ENCODE data around the gene LGALS8. TPM values are rescaled to one million over a fixed set of nuclear protein-coding genes. Genes with fewer than 3 reads are reported as not detected.

LGALS8 gene
- total and polyA plus RNA-seq, 8 donors = 18.5 to 55.1 (median 27.2) TPM

GRCh38 chr1:236508593-236509027, 15.2 kb upstream of the LGALS8 start:
- Histone ChIP-seq H3K4me1 (peaks cover 0 to 27% (median 17%) of the 10 kb centered on the region in 3 donors), H3K9me3 (no peaks in the 10 kb centered on the region), H3K4me3 (no peak overlapping the region), H3K27ac (no peak overlapping the region), H3K36me3 (no peaks in the 10 kb centered on the region), H3K27me3 (no peaks in the 10 kb centered on the region)
- no peak for TF ChIP-seq CTCF (IDR thresholded peaks at IDR 0.05)
- intact Hi-C loops (cut with DNase I) = no loop called here
- 89% methylated on average over 6 of the region's 6 CpGs for WGBS, 2 donors
- no peak for FAIRE-seq
- no peak for DNase-seq
- ATAC-seq = no peak

DNA sequence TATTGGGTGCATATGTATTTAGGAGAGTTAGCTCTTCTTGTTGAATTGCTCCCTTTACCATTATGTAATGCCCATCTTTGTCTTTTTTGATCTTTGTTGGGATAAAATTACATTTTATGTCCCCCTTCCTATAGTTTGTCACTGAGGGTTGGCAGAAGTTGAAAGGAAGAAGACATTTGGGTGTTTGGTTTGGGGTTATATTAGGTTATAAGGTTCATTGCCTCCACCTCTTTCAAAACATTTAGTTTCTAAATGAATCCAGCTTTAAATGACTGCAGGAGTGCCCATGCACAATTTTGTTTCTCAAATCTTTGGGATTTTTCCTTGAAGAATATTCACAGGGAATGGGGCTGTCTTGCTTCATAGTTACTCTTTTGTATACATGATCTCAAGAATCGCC, 14.6 kb upstream of the LGALS8 start:
- no peak for FAIRE-seq
- intact Hi-C loops (cut with DNase I) = no loop called here
- Histone ChIP-seq H3K4me1 (peaks cover 0 to 27% (median 17%) of the 10 kb centered on the region in 3 donors), H3K27ac (no peak overlapping the region), H3K4me3 (no peak overlapping the region), H3K27me3 (no peaks in the 10 kb centered on the region), H3K36me3 (no peaks in the 10 kb centered on the region), H3K9me3 (no peaks in the 10 kb centered on the region)
- no peak for ATAC-seq
- no peak for DNase-seq
- no peak for TF ChIP-seq CTCF (IDR thresholded peaks at IDR 0.05)
- WGBS, 2 donors = 83 to 85% methylated on average over 1 of the region's 1 CpG

DNA sequence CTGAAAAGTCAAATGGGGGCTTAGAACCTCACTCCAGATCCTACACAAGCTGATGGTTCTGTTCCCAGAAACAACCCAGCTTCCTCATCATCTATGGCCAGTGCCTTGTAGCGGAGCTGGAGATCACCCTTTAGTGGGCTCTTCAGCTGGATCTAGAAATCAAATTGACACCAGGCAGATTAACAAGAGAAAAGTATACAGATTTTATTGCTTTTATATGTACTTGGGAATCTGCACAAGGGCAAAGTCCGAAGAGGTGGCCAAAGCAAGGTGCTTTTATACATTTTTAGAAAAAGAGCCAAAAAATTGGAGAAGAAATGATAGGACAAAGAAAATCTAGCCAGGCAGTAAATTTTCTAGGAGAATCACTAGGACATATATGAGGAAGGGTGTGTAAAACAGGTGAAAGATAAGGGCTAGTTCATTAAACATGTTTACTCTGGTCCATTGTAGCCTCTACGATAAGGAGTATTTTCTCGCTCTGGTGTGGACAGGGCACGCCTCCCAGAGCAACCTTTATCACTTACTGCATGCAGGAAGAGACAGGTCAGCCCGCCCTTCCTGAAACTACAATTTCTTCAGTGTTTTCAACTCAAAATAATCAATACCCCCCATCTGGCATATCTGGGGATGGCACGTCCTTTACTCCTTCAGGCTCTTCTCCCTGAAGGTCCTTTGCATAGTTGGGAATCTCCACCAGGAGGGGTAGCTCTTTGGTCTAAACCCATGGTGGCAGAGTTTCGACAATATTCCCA, 14.0 kb upstream of the LGALS8 start:
- no peaks in the 10 kb centered on the region for H3K9me3 ChIP-seq
- intact Hi-C loops (cut with DNase I) = no loop called here
- no peak overlapping the region for H3K27ac ChIP-seq
- no peak overlapping the region for H3K4me3 ChIP-seq
- no peak for FAIRE-seq
- H3K36me3 ChIP-seq = no peaks in the 10 kb centered on the region
- peaks cover 5 to 31% (median 22%) of the 10 kb centered on the region in 3 donors for H3K4me1 ChIP-seq
- no peak for DNase-seq
- no peaks in the 10 kb centered on the region for H3K27me3 ChIP-seq
- peak in 3 of 4 donors; percentile 17 to 47 (median 27) for ATAC-seq
- WGBS, 2 donors = 48 to 62% methylated on average over 8 of the region's 8 CpGs
- no peak for TF ChIP-seq CTCF (IDR thresholded peaks at IDR 0.05)

DNA sequence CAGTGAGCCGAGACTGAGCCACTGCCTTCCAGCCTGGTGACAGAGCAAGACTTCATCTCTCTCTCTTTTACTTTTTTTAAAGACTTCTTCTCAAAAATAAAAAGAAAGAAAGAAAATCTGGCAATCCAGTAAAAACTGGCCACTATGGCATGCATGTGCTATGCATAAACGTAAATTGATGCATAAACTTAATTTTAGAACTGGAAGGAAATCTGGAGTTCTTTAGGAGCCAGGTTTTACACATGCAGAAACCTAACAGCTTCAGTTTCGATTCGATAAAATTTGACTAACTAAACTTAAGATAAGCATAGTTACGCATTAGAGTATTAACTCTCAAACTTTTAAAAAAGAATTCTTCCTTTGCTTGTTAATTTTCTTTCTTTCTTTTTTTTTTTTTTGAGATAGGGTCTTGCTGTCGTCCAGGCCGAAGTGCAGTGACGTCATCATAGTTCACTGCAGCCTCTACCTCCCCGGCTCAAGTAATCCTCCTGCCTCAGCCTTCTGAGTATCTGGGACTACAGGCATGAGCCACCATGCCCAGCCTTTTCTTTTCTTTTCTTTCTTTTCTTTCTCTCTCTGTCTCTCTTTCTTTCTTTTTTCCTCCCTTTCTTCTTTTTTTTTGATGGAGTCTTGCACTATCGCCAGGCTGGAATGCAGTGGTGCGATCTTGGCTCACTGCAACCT, 11.9 kb upstream of the LGALS8 start:
- Histone ChIP-seq H3K36me3 (no peaks in the 10 kb centered on the region), H3K9me3 (no peaks in the 10 kb centered on the region), H3K27me3 (no peaks in the 10 kb centered on the region), H3K4me3 (peak overlapping the region in 1 of 4 donors; percentile 12), H3K4me1 (peaks cover 16 to 50% (median 36%) of the 10 kb centered on the region in 3 donors), H3K27ac (peak overlapping the region in 2 of 4 donors; percentile 2 to 38)
- FAIRE-seq = no peak
- no peak for ATAC-seq
- intact Hi-C loops (cut with DNase I) = no loop called here
- WGBS, 2 donors = 31 to 54% methylated on average over 11 of the region's 11 CpGs
- DNase-seq = no peak
- TF ChIP-seq CTCF (IDR thresholded peaks at IDR 0.05) = no peak

All from pancreas (tissue), 10 donors.